Heart right ventricle (tissue), 16 donors: ENCODE measurements around the gene NHLRC4. TPM values are rescaled to one million over a fixed set of nuclear protein-coding genes. Genes with fewer than 3 reads are reported as not detected.

Experiments
- ATAC-seq, 8 donors: fragments of 200-7000 bp; cut with Tn5 transposase; one replicate each; pipeline ENCODE4 v1.9.1; 2020; ENCODE audit warnings: mild to moderate bottlenecking in 8 of 8, moderate library complexity in 8 of 8, moderate number of reproducible peaks in 1 of 8
- DNase-seq, 2 donors: peaks; one replicate each; pipeline ENCODE4 v3.0.0-alpha.2; 2020
- H3K27ac ChIP-seq, 10 donors: fragments of 200-600 bp; sonication (generic) in 2 of 10; one replicate each; pipeline versions ENCODE4 v1.5.0 to v1.8.0; 2020 to 2022; ENCODE audit warnings: mild to moderate bottlenecking in 3 of 10
- H3K27me3 ChIP-seq, 7 donors: fragments of 200-600 bp; one replicate each; pipeline ENCODE4 v1.8.0; 2021 to 2022; ENCODE audit warnings: mild to moderate bottlenecking in 2 of 7
- H3K36me3 ChIP-seq, 9 donors: fragments of 200-600 bp; sonication (generic) in 1 of 9; one replicate each; pipeline versions ENCODE4 v1.5.0 to v1.8.0; 2020 to 2022; ENCODE audit warnings: mild to moderate bottlenecking in 2 of 9
- H3K4me1 ChIP-seq, 9 donors: fragments of 200-600 bp; sonication (generic) in 1 of 9; one replicate each; pipeline versions ENCODE4 v1.5.0 to v1.8.0; 2020 to 2022; ENCODE audit warnings: mild to moderate bottlenecking in 4 of 9
- H3K4me3 ChIP-seq, 10 donors: fragments of 200-600 bp; sonication (generic) in 2 of 10; one replicate each; pipeline versions ENCODE4 v1.5.0 to v1.8.0; 2020 to 2022; ENCODE audit warnings: mild to moderate bottlenecking in 7 of 10, moderate library complexity in 2 of 10
- H3K9me3 ChIP-seq, 11 donors: fragments of 200-600 bp in 10 of 11; sonication (generic) in 2 of 11; one replicate each; pipeline versions ENCODE4 v1.5.0 to v1.8.0; 2013 to 2022; ENCODE audit warnings: mild to moderate bottlenecking in 2 of 11, control low read depth in 1 of 11, moderate library complexity in 1 of 11
- WGBS, 2 donors: extraction: QIAGEN DNeasy Blood & Tissue Kit; methylation state at CpG; one replicate each; pipeline ENCODE4 v1.1.7; 2013; ENCODE audit warnings: inconsistent platforms in 1 of 2; 5-methylcytosine and 5-hydroxymethylcytosine counted together
- intact Hi-C, 10 donors: fragments of 100-400 bp; cut with DNase I; formaldehyde crosslinking; loops; one replicate each; pipeline versions ENCODE4 v1.11.1 to v1.14.2; 2022
- polyA plus RNA-seq, 2 donors: library from polyadenylated mRNA; stranded (reverse); fragments of 200-250 nt; gene quantifications; one replicate each; pipeline ENCODE4 v1.2.3, GENCODE V29; 2013
- total RNA-seq, 10 donors: library from RNA; stranded (reverse); fragmentation: NEBNext Ultra II Directional in 3 of 10; extraction: Animal tissue kit (Norgen Biotek cat#: 25700) in 3 of 10; gene quantifications; one replicate each; pipeline versions ENCODE4 v1.2.1 to v1.2.4, GENCODE V29; 2021 to 2023
- TF ChIP-seq, protein P1 (sequence below), 9 donors: fragments of 200-600 bp; sonication (generic) in 2 of 9; IDR thresholded peaks; one replicate each; pipeline versions ENCODE4 v1.5.0 to v1.8.0; 2021 to 2022; ENCODE audit warnings: antibody characterized with exemption in 9 of 9, mild to moderate bottlenecking in 5 of 9, moderate library complexity in 1 of 9
- donor health status: Arrhythmogenic right ventricular cardiomyopathy.
- donor health status: ischemic (EF 13 %, LVEDD 7.1; RV severe dilation, severe dysfunction).
- donor health status: healthy with polysubstance abuse.
- donor health status: DM: no; HTN: yes; CAD: no.
- donor health status: DM: no; HTN: no; CAD: no.
- donor health status: ischemic (EF 25% LVEDD 6.9; RV normal size, moderate dysfunction).
- donor health status: ischemic (EF 25% LVEDD 5.7; RV mildly dilated, moderate dysfunction).
- donor health status: healthy.
- donor health status: DM: yes; HTN: yes; CAD: no.
- donor health status: Ischemic cardiomyopathy.
- donor health status: ischemic (EF 35%, LVEDD 5.7; RV mildly dilated, moderate dysfunction).
- donor health status: nonischemic (EF 11% LVEDD 7.7; RV severe dilation, severe dysfunction).
- donor health status: DM: yes; HTN: yes; CAD: no.
- donor health status: PGD.
- donor health status: ischemic (EF 29% LVEDD 5.4; RV normal size, mild dysfunction).
- donor health status: nonischemic (EF 23%, LVEDD 6.1; RV moderate dilation, normal function).

The NHLRC4 gene
- total and polyA plus RNA-seq, 12 donors = 0.12 to 0.75 (median 0.54) TPM; not detected in 2

DNA sequence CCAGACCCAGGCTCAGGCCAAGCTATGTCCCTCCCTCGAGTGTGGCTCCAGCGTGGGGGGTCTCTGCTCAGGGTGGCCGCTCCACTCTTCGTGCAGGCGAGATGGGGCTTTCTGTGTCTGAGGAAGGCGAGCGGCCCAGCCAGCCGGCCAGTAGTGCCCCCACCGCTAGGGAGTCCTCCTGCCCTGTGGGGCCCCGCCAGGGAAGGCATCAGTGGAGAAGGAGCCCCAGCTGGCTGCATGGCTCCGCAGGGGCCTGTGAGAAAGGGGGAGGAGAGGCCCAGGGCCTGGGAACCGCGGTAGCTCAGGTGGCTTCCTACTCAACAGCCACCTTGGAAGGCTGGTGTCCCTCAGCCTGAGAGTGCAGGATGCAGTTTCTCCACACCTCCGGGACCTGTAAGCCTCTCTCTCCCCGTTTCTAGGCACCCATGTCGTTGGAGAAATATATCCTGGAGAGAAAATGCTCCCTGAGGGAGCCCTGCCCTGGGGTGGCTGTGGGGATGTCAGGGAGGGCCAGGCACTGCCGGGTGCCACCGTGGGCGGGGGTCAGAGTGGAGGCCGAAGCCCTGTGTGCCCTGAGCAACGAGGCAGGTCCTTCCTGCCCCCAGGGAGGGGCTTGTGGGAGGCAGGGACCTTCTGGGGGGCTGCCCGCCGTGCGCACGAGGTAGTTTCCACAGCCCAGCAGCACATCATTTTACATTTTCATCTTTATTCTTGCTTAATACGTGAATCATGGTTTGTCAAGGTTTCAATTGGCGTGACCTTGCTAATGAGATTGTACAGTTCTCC lies 6.3 kb downstream of the NHLRC4 start:
- TF ChIP-seq, protein P1, sequence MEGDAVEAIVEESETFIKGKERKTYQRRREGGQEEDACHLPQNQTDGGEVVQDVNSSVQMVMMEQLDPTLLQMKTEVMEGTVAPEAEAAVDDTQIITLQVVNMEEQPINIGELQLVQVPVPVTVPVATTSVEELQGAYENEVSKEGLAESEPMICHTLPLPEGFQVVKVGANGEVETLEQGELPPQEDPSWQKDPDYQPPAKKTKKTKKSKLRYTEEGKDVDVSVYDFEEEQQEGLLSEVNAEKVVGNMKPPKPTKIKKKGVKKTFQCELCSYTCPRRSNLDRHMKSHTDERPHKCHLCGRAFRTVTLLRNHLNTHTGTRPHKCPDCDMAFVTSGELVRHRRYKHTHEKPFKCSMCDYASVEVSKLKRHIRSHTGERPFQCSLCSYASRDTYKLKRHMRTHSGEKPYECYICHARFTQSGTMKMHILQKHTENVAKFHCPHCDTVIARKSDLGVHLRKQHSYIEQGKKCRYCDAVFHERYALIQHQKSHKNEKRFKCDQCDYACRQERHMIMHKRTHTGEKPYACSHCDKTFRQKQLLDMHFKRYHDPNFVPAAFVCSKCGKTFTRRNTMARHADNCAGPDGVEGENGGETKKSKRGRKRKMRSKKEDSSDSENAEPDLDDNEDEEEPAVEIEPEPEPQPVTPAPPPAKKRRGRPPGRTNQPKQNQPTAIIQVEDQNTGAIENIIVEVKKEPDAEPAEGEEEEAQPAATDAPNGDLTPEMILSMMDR (IDR thresholded peaks at IDR 0.05) = no peak
- Histone ChIP-seq H3K36me3 (peaks cover 0 to 40% (median 12%) of the 10 kb centered on the region in 9 donors), H3K27ac (no peak overlapping the region), H3K9me3 (no peaks in the 10 kb centered on the region), H3K27me3 (no peaks in the 10 kb centered on the region), H3K4me3 (no peak overlapping the region), H3K4me1 (peaks cover 6 to 22% (median 19%) of the 10 kb centered on the region in 9 donors)
- intact Hi-C loops = no loop called here
- DNase-seq (no peak), ATAC-seq (no peak)
- 79 to 89% methylated on average over 27 of the region's 27 CpGs for WGBS, 2 donors

- peaks cover 1 to 19% (median 10%) of the 10 kb centered on the region in 9 donors for H3K4me1 ChIP-seq
- H3K9me3 ChIP-seq = no peaks in the 10 kb centered on the region
- no peak overlapping the region for H3K27ac ChIP-seq
- intact Hi-C loops = no loop called here
- H3K36me3 ChIP-seq = peaks cover 0 to 40% (median 12%) of the 10 kb centered on the region in 9 donors
- TF ChIP-seq, protein P1 (IDR thresholded peaks at IDR 0.05) = no peak
- 95 to 96% methylated on average over 43 to 46 of the region's 46 CpGs for WGBS, 2 donors
- ATAC-seq (no peak), DNase-seq (no peak)
- H3K4me3 ChIP-seq = no peak overlapping the region
- H3K27me3 ChIP-seq = no peaks in the 10 kb centered on the region
Measured at GRCh38 chr16:574021-574760, 7.4 kb downstream of the NHLRC4 start.

- peaks cover 0 to 13% (median 3%) of the 10 kb centered on the region in 9 donors for H3K4me1 ChIP-seq
- intact Hi-C loops = loop anchor here in 2 of 10 donors (5.0 kb wide), 2 partner anchors 82 to 87 kb away; no protein-coding TSS in a partner anchor
- no peak overlapping the region for H3K4me3 ChIP-seq
- TF ChIP-seq, protein P1 (IDR thresholded peaks at IDR 0.05) = no peak
- DNase-seq (no peak), ATAC-seq (no peak)
- H3K9me3 ChIP-seq = no peaks in the 10 kb centered on the region
- H3K27ac ChIP-seq = no peak overlapping the region
- peaks cover 0 to 43% (median 12%) of the 10 kb centered on the region in 9 donors for H3K36me3 ChIP-seq
- 85 to 91% methylated on average over 36 of the region's 36 CpGs for WGBS, 2 donors
- H3K27me3 ChIP-seq = no peaks in the 10 kb centered on the region
Measured at GRCh38 chr16:575354-576196, 8.8 kb downstream of the NHLRC4 start.
